ENCODE data around the gene OR1J2.

- TF ChIP-seq POLR2A (IDR thresholded peaks at IDR 0.05; ENCODE audit: low read depth, low read length) (no peak), POLR2AphosphoS5 (IDR thresholded peaks at IDR 0.05; ENCODE audit: low read depth, low read length) (no peak), TAF1 (IDR thresholded peaks at IDR 0.05; ENCODE audit: low read depth, low read length) (no peak), SPI1 (IDR thresholded peaks at IDR 0.05; ENCODE audit: low read depth, low read length) (no peak), POU2F2 (IDR thresholded peaks at IDR 0.05; ENCODE audit: low read depth, low read length) (no peak)
Measured at GRCh38 chr9:122477346-122477745, 33.3 kb upstream of the OR1J2 start.
